Progenitor cell of endocrine pancreas (in vitro differentiated cells): ENCODE measurements around the gene GALNS. TPM values are rescaled to one million over a fixed set of nuclear protein-coding genes. Genes with fewer than 3 reads are reported as not detected.
A peak's percentile ranks its signal among the peaks of the same experiment; 100 is the strongest.

Experiments
- DNase-seq: peaks from one replicate; pipeline ENCODE4 v3.0.0; 2021; ENCODE audit warnings: low spot score; ENCODE audit not compliant: unreplicated experiment
- H3K27ac Mint-ChIP-seq: 2 replicates; pipeline ENCODE4 v1.8.0; 2021; ENCODE audit warnings: mild to moderate bottlenecking, moderate library complexity, mixed read lengths
- H3K27me3 Mint-ChIP-seq: 2 replicates; pipeline ENCODE4 v1.8.0; 2021; ENCODE audit warnings: mixed read lengths
- H3K36me3 Mint-ChIP-seq: 2 replicates; pipeline ENCODE4 v1.8.0; 2022; ENCODE audit warnings: mixed read lengths; ENCODE audit not compliant: insufficient read depth
- H3K4me1 Mint-ChIP-seq: 2 replicates; pipeline ENCODE4 v1.8.0; 2021; ENCODE audit warnings: low read depth, mixed read lengths
- H3K4me3 Mint-ChIP-seq: 2 replicates; pipeline ENCODE4 v1.8.0; 2021; ENCODE audit warnings: low read depth, mild to moderate bottlenecking, moderate library complexity, mixed read lengths
- H3K9me3 Mint-ChIP-seq: 2 replicates; pipeline ENCODE4 v1.8.0; 2021; ENCODE audit warnings: low read depth, mixed read lengths
- total RNA-seq: library from RNA; stranded (reverse); gene quantifications from 2 replicates; pipeline ENCODE4 v1.2.1, GENCODE V29; 2021
- TF ChIP-seq, protein P1 (sequence below): fragments of 200-600 bp; sonication (generic); IDR thresholded peaks from one replicate; pipeline ENCODE4 v1.5.0; 2021; ENCODE audit warnings: antibody characterized with exemption, mild to moderate bottlenecking; ENCODE audit not compliant: unreplicated experiment

GALNS gene
- total RNA-seq, 1 donor from 2014 or later: 32.7 TPM

- no peaks in the 10 kb centered on the region for H3K27me3 Mint-ChIP-seq
- peaks cover 34% of the 10 kb centered on the region for H3K4me1 Mint-ChIP-seq
- H3K27ac Mint-ChIP-seq: peak overlapping the region; percentile 71
- no peaks in the 10 kb centered on the region for H3K36me3 Mint-ChIP-seq
- DNase-seq: no peak
- TF ChIP-seq, protein P1, sequence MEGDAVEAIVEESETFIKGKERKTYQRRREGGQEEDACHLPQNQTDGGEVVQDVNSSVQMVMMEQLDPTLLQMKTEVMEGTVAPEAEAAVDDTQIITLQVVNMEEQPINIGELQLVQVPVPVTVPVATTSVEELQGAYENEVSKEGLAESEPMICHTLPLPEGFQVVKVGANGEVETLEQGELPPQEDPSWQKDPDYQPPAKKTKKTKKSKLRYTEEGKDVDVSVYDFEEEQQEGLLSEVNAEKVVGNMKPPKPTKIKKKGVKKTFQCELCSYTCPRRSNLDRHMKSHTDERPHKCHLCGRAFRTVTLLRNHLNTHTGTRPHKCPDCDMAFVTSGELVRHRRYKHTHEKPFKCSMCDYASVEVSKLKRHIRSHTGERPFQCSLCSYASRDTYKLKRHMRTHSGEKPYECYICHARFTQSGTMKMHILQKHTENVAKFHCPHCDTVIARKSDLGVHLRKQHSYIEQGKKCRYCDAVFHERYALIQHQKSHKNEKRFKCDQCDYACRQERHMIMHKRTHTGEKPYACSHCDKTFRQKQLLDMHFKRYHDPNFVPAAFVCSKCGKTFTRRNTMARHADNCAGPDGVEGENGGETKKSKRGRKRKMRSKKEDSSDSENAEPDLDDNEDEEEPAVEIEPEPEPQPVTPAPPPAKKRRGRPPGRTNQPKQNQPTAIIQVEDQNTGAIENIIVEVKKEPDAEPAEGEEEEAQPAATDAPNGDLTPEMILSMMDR: no peak
- no peaks in the 10 kb centered on the region for H3K9me3 Mint-ChIP-seq
- H3K4me3 Mint-ChIP-seq: no peak overlapping the region
Measured at GRCh38 chr16:88764913-88765349, 91.8 kb downstream of the GALNS start.

GRCh38 chr16:88764080-88764479 lies 92.7 kb downstream of the GALNS start:
- H3K27me3 Mint-ChIP-seq: no peaks in the 10 kb centered on the region
- TF ChIP-seq, protein P1: no peak
- peaks cover 34% of the 10 kb centered on the region for H3K4me1 Mint-ChIP-seq

More at GRCh38 chr16:88764080-88764479, 92.7 kb downstream of the GALNS start:
- peak overlapping the region; percentile 98 for H3K27ac Mint-ChIP-seq
- no peaks in the 10 kb centered on the region for H3K36me3 Mint-ChIP-seq
- no peaks in the 10 kb centered on the region for H3K9me3 Mint-ChIP-seq
- no peak for DNase-seq
- H3K4me3 Mint-ChIP-seq: no peak overlapping the region

Other genes starting within 250 kb of the GALNS start
- gene IL17C, start 218.4 kb downstream of the GALNS start, total RNA-seq: 0.29 TPM in 2 replicates
- 111 and 112 TPM in 2 replicates for gene CYBA, start 205.9 kb downstream of the GALNS start, total RNA-seq
- gene MVD, start 193.9 kb downstream of the GALNS start, total RNA-seq: 78.1 and 78.5 TPM in 2 replicates
- gene SNAI3, start 170.4 kb downstream of the GALNS start, total RNA-seq: 1.2 and 1.9 TPM in 2 replicates
- gene RNF166, start 150.5 kb downstream of the GALNS start, total RNA-seq: 19.4 and 21.5 TPM in 2 replicates
- gene CTU2, start 150.4 kb downstream of the GALNS start, total RNA-seq: 17.2 and 18.2 TPM in 2 replicates
- 37.7 and 44.7 TPM in 2 replicates for gene PIEZO1, start 71.7 kb downstream of the GALNS start, total RNA-seq
- gene CDT1, start 53.2 kb downstream of the GALNS start, total RNA-seq: 22.8 and 25.3 TPM in 2 replicates
- 100 and 115 TPM in 2 replicates for gene APRT, start 45.0 kb downstream of the GALNS start, total RNA-seq
- gene TRAPPC2L, start 180 bp upstream of the GALNS start, total RNA-seq: 74.9 and 86.2 TPM in 2 replicates
- gene PABPN1L, start 9.7 kb upstream of the GALNS start, total RNA-seq: 0.46 TPM in 1 of 2 replicates, not detected in the other
- gene CBFA2T3, start 120.3 kb upstream of the GALNS start, total RNA-seq: 12.5 and 12.9 TPM in 2 replicates
- 25.2 and 31.3 TPM in 2 replicates for gene ACSF3, start 236.9 kb upstream of the GALNS start, total RNA-seq